Left ventricle myocardium inferior (tissue), 1 donor: Measurements from ENCODE around the gene KRTAP29-1. TPM values are rescaled to one million over a fixed set of nuclear protein-coding genes. Genes with fewer than 3 reads are reported as not detected.
A peak's percentile ranks its signal among the peaks of the same experiment; 100 is the strongest.
"Not testable (repeated sequence)": the region's sequence is repeated elsewhere in the genome, so short reads cannot be mapped to it uniquely, and the experiment has no call there.

ENCODE experiments used
- DNase-seq: peaks from one replicate; pipeline ENCODE4 v3.0.0-alpha.2; 2020
- H3K27ac ChIP-seq: fragments of 200-600 bp; replicated peaks from 2 replicates; pipeline ENCODE4 v1.8.0; 2021
- H3K27me3 ChIP-seq: fragments of 200-600 bp; 2 replicates; pipeline ENCODE4 v1.8.0; 2021; ENCODE audit warnings: low read depth
- H3K36me3 ChIP-seq: fragments of 200-600 bp; 2 replicates; pipeline ENCODE4 v1.8.0; 2021
- H3K4me1 ChIP-seq: fragments of 200-600 bp; 2 replicates; pipeline ENCODE4 v1.8.0; 2021
- H3K4me3 ChIP-seq: fragments of 200-600 bp; 2 replicates; pipeline ENCODE4 v1.8.0; 2021; ENCODE audit warnings: mild to moderate bottlenecking, moderate library complexity
- H3K9me3 ChIP-seq: fragments of 200-600 bp; replicated peaks from 2 replicates; pipeline ENCODE4 v1.8.0; 2021
- CTCF ChIP-seq: fragments of 200-600 bp; IDR thresholded peaks from 2 replicates; pipeline ENCODE4 v1.8.0; 2021; ENCODE audit warnings: antibody characterized with exemption, mild to moderate bottlenecking, borderline replicate concordance
- intact Hi-C: fragments of 100-400 bp; cut with micrococcal nuclease; formaldehyde crosslinking; loops from one replicate; pipeline ENCODE4 v1.11.0; 2022
- long read RNA-seq: library from polyadenylated mRNA; unstranded; transcript quantifications from one replicate; pipeline ENCODE4 v2.0.0, GENCODE V29; 2021
- total RNA-seq: library from RNA; stranded (reverse); fragmentation: NEBNext Ultra II Directional; extraction: Animal tissue kit (Norgen Biotek cat#: 25700); gene quantifications from one replicate; pipeline ENCODE4 v1.2.1, GENCODE V29; 2021
- donor health status: DM: no; HTN: yes; CAD: no; lungs with severe emphysema.

KRTAP29-1 gene
- not detected for total RNA-seq
- long read RNA-seq, result 0 reads

GRCh38 chr17:41301916-41302901, at the start of gene KRTAP29-1:
KRTAP29-1 (minus strand) TSS chr17:41302851; CDS start chr17:41302851, 0 bp downstream.
- H3K27ac ChIP-seq, result peak within 1 kb of the TSS; percentile 32
- H3K27me3 ChIP-seq, result peaks cover 43% of the 10 kb centered on the region
- peaks cover 7% of the 10 kb centered on the region for H3K4me1 ChIP-seq
- no peaks in the 10 kb centered on the region for H3K36me3 ChIP-seq
- H3K9me3 ChIP-seq, result peaks cover 9% of the 10 kb centered on the region
- peak; percentile 61 for DNase-seq
- no peak within 1 kb of the TSS for H3K4me3 ChIP-seq
- intact Hi-C loops, result no loop called here
- no peak for TF ChIP-seq CTCF

GRCh38 chr17:41351177-41351576, 48.5 kb upstream of the KRTAP29-1 start:
- Histone ChIP-seq H3K36me3 (no peaks in the 10 kb centered on the region), H3K27ac (no peak overlapping the region), H3K27me3 (peaks cover 41% of the 10 kb centered on the region), H3K4me1 (no peaks in the 10 kb centered on the region), H3K9me3 (peaks cover 4% of the 10 kb centered on the region), H3K4me3 (no peak overlapping the region)
- intact Hi-C loops, result no loop called here
- DNase-seq, result no peak
- no peak for TF ChIP-seq CTCF

GRCh38 chr17:41350381-41350878, 47.8 kb upstream of the KRTAP29-1 start, which contains the start of gene KRT33A:
KRT33A (minus strand) TSS chr17:41350828; CDS start chr17:41350767, 61 bp downstream.
- H3K27me3 ChIP-seq, result peaks cover 38% of the 10 kb centered on the region
- intact Hi-C loops, H3K27ac ChIP-seq, H3K36me3 ChIP-seq, H3K4me3 ChIP-seq, H3K9me3 ChIP-seq, DNase-seq, H3K4me1 ChIP-seq: not testable (repeated sequence)

- intact Hi-C loops, result no loop called here
- H3K4me3 ChIP-seq, result no peak overlapping the region
- no peaks in the 10 kb centered on the region for H3K4me1 ChIP-seq
- peaks cover 41% of the 10 kb centered on the region for H3K27me3 ChIP-seq
- H3K36me3 ChIP-seq, result no peaks in the 10 kb centered on the region
- no peak for TF ChIP-seq CTCF
- no peak for DNase-seq
- H3K27ac ChIP-seq, result no peak overlapping the region
- peaks cover 1% of the 10 kb centered on the region for H3K9me3 ChIP-seq
Measured at GRCh38 chr17:41347869-41348760, 45.5 kb upstream of the KRTAP29-1 start.

DNA sequence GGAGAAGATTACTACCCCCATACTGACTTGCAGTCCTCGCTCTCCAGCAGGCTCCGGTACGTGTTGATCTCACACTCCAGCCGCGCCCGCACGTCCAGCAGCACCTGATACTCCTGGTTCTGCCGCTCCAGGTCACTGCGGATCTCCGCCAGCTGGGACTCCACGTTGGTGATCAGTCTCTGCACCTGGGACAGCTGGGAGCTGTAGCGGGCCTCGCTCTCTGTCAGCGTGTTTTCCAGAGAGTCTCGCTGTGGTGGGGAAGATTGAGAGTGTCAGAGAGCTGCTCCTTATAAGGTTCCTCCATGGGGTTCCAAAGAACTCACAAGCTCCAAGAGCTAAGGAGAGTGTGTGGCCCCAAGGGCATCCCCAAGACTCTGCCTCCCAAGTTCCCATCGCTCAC, 43.8 kb upstream of the KRTAP29-1 start:
- H3K4me3 ChIP-seq, intact Hi-C loops, H3K27ac ChIP-seq, H3K36me3 ChIP-seq, DNase-seq, H3K4me1 ChIP-seq: not testable (repeated sequence)
- Histone ChIP-seq H3K9me3 (peaks cover 18% of the 10 kb centered on the region), H3K27me3 (peaks cover 39% of the 10 kb centered on the region)

GRCh38 chr17:41345992-41346391, 43.3 kb upstream of the KRTAP29-1 start:
- no peak for TF ChIP-seq CTCF
- H3K4me3 ChIP-seq, result no peak overlapping the region
- H3K27ac ChIP-seq, result no peak overlapping the region

More at GRCh38 chr17:41345992-41346391, 43.3 kb upstream of the KRTAP29-1 start:
- intact Hi-C loops, result no loop called here
- peaks cover 19% of the 10 kb centered on the region for H3K9me3 ChIP-seq
- peaks cover 41% of the 10 kb centered on the region for H3K27me3 ChIP-seq
- H3K4me1 ChIP-seq, result no peaks in the 10 kb centered on the region
- H3K36me3 ChIP-seq, result no peaks in the 10 kb centered on the region
- DNase-seq, result no peak
